ENCODE data around the gene CWC15.

CWC15 gene

DNA sequence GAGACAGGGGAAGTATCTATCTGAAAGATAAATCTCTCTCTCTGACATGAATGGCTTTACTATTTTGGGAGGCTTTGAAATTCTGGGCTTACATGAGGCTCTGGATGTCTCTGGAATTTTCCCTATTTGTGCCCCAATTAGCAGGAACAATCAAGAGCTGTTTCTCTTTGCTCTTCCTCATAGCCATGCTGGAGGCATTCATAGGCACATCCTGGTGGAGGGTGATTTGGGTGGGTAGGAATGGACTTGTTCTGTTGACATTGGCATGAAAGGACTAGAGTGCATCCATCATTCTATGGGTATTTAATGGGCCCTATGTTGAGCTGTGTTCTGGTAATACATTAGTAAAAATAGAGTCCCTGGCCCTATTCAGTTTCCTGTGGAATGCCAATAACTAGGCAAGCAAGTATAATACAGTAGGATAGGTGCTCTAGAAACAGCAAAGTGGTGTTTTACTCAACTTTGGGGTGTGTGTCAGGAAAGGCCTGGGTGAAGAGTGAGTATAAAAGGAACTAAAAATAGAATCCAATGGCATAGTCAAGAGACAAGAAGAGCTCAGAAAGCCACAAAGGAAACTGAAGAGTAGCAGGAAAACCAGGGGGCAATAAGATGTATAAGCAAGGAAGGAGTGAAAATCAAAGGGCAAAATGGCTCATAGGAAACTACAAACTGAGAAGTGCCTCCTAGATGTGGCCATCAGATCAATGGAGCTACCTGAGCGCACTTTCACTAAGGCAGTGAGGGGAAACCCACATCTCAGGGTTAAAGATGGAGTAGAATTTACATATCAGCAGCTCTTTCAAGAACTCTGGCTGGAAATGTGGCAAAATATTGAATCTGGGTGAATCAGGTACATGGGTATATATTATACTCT, 45.0 kb downstream of the CWC15 start:
- Histone ChIP-seq H3K36me3 (replicated peaks; ENCODE audit: low read depth, low read length) (no peaks in the 10 kb centered on the region), H3K4me3 (ENCODE audit: low read length) (no peak overlapping the region), H3K27ac (ENCODE audit: low read length) (no peak overlapping the region), H3K79me2 (ENCODE audit: low read length) (no peaks in the 10 kb centered on the region), H3K4me1 (ENCODE audit: low read length) (no peaks in the 10 kb centered on the region), H3K9ac (ENCODE audit: low read length) (no peak overlapping the region), H3K4me2 (ENCODE audit: low read length) (no peak overlapping the region), H2AFZ (ENCODE audit: low read depth, low read length) (no peak overlapping the region), H4K20me1 (ENCODE audit: insufficient read depth, low read length) (no peaks in the 10 kb centered on the region), H3K9me3 (ENCODE audit: insufficient read depth, low read length) (no peaks in the 10 kb centered on the region), H3K27me3 (ENCODE audit: low read depth, low read length) (no peaks in the 10 kb centered on the region)
- TF ChIP-seq EZH2phosphoT487 (IDR thresholded peaks at IDR 0.05; ENCODE audit: low read depth), result no peak
- TF ChIP-seq, protein P1, sequence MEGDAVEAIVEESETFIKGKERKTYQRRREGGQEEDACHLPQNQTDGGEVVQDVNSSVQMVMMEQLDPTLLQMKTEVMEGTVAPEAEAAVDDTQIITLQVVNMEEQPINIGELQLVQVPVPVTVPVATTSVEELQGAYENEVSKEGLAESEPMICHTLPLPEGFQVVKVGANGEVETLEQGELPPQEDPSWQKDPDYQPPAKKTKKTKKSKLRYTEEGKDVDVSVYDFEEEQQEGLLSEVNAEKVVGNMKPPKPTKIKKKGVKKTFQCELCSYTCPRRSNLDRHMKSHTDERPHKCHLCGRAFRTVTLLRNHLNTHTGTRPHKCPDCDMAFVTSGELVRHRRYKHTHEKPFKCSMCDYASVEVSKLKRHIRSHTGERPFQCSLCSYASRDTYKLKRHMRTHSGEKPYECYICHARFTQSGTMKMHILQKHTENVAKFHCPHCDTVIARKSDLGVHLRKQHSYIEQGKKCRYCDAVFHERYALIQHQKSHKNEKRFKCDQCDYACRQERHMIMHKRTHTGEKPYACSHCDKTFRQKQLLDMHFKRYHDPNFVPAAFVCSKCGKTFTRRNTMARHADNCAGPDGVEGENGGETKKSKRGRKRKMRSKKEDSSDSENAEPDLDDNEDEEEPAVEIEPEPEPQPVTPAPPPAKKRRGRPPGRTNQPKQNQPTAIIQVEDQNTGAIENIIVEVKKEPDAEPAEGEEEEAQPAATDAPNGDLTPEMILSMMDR (IDR thresholded peaks at IDR 0.05; ENCODE audit: low read depth, low read length), result no peak

DNA sequence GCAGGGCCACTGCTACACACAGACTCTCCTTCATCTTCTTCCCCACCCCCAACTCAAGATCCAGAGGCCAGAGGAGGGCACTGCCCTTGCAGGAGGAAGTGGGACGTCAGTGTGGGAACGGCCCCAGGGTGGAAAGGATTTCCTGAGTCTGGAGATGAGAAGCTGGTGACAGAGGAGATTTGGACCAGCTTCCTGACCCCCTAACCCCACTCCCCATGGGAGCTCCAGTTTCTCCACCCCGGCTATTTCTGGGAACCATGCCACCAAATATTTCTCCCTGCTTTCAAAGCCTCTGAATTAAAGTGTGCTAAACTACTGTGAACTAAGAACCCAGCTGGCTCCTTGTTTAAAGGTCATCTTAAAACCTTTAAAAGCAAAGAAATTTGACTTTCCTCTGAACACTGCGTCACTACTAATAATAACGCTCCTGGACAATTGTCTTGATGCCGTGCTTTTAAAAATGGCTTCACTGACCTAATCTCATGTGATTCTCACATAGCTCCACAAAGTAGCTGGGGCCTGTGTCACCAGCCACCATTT, 46.6 kb downstream of the CWC15 start:
- TF ChIP-seq EZH2phosphoT487 (IDR thresholded peaks at IDR 0.05; ENCODE audit: low read depth), result no peak
- TF ChIP-seq, protein P1 (IDR thresholded peaks at IDR 0.05; ENCODE audit: low read depth, low read length), result no peak
- Histone ChIP-seq H4K20me1 (ENCODE audit: insufficient read depth, low read length) (no peaks in the 10 kb centered on the region), H3K27me3 (ENCODE audit: low read depth, low read length) (no peaks in the 10 kb centered on the region), H3K4me3 (ENCODE audit: low read length) (no peak overlapping the region), H2AFZ (ENCODE audit: low read depth, low read length) (no peak overlapping the region), H3K4me2 (ENCODE audit: low read length) (no peak overlapping the region), H3K9ac (ENCODE audit: low read length) (no peak overlapping the region), H3K36me3 (replicated peaks; ENCODE audit: low read depth, low read length) (no peaks in the 10 kb centered on the region), H3K9me3 (ENCODE audit: insufficient read depth, low read length) (no peaks in the 10 kb centered on the region), H3K4me1 (ENCODE audit: low read length) (peaks cover 4% of the 10 kb centered on the region; the same call in 1 of the 2 replicates), H3K27ac (ENCODE audit: low read length) (no peak overlapping the region), H3K79me2 (ENCODE audit: low read length) (no peaks in the 10 kb centered on the region)

DNA sequence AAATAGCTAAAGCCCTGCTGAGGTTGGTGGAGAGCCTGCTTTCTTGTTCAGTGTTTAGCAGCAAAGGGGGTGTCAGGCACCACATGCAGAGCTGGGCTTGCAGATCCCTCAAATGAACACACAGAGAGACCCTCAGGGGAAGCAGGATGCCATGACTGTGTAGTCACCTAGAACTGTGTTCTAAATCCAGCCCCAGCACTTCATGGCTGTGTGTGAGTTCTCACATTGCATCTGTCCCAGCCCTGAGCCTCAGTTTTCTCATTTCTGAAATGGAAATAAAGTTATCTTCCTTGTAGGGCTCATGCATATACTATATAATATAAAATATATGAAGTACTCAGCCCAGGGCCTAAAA, 47.1 kb downstream of the CWC15 start:
- no peak overlapping the region for H2AFZ ChIP-seq (ENCODE audit: low read depth, low read length)
- no peak overlapping the region for H3K9ac ChIP-seq (ENCODE audit: low read length)
- H3K27me3 ChIP-seq (ENCODE audit: low read depth, low read length), result no peaks in the 10 kb centered on the region
- H3K9me3 ChIP-seq (ENCODE audit: insufficient read depth, low read length), result no peaks in the 10 kb centered on the region
- no peaks in the 10 kb centered on the region for H4K20me1 ChIP-seq (ENCODE audit: insufficient read depth, low read length)
- H3K4me1 ChIP-seq (ENCODE audit: low read length), result peaks cover 4% of the 10 kb centered on the region; the same call in 1 of the 2 replicates
- no peak overlapping the region for H3K27ac ChIP-seq (ENCODE audit: low read length)
- no peaks in the 10 kb centered on the region for H3K79me2 ChIP-seq (ENCODE audit: low read length)
- no peak for TF ChIP-seq EZH2phosphoT487 (IDR thresholded peaks at IDR 0.05; ENCODE audit: low read depth)
- TF ChIP-seq, protein P1 (IDR thresholded peaks at IDR 0.05; ENCODE audit: low read depth, low read length), result no peak
- no peaks in the 10 kb centered on the region for H3K36me3 ChIP-seq (replicated peaks; ENCODE audit: low read depth, low read length)
- H3K4me2 ChIP-seq (ENCODE audit: low read length), result no peak overlapping the region
- H3K4me3 ChIP-seq (ENCODE audit: low read length), result no peak overlapping the region

DNA sequence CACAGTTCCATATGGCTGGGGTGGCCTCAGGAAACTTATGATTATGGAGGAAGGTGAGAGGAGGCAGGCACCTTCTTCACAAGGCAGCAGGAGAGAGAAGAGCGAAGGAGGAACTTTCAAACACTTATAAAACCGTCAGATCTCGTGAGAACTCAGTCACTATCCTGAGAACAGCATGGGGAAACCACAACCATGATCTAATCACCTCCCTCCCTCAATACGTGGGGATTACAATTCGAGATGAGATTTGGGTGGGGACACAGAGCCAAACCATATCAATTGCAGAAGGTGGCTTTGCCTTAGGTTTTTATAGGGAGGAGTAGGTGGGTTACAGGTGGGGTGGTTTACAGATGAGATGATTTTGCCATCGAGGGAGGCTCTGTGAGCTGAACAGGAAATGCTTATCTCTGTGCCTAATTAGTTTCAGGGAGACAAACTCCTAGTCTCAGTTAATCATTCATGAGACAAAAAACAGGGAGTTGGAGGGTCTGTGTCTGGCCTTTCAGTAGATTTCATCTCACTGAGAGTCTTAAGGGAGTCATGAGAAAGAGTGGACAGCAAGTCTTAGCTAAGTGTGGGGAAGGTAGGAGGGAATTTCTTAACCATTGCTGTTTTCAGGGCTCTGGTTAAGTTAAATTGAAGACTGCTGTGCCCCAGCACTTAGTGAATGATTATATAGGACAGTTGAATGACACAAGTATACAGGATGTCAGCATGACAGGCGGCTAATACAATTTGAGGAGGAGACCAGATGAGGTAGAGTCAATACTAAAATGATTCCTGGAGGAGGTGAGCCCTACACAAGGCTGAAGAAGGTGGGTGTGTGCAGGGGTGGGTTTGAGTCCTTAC, 47.7 kb downstream of the CWC15 start:
- Histone ChIP-seq H3K4me3 (ENCODE audit: low read length) (no peak overlapping the region), H3K36me3 (replicated peaks; ENCODE audit: low read depth, low read length) (no peaks in the 10 kb centered on the region), H3K4me1 (ENCODE audit: low read length) (peaks cover 4% of the 10 kb centered on the region; the same call in 1 of the 2 replicates), H2AFZ (ENCODE audit: low read depth, low read length) (no peak overlapping the region), H3K9me3 (ENCODE audit: insufficient read depth, low read length) (no peaks in the 10 kb centered on the region), H3K4me2 (ENCODE audit: low read length) (no peak overlapping the region), H3K27ac (ENCODE audit: low read length) (no peak overlapping the region), H3K27me3 (ENCODE audit: low read depth, low read length) (no peaks in the 10 kb centered on the region), H3K79me2 (ENCODE audit: low read length) (no peaks in the 10 kb centered on the region), H4K20me1 (ENCODE audit: insufficient read depth, low read length) (no peaks in the 10 kb centered on the region), H3K9ac (ENCODE audit: low read length) (no peak overlapping the region)
- no peak for TF ChIP-seq EZH2phosphoT487 (IDR thresholded peaks at IDR 0.05; ENCODE audit: low read depth)
- TF ChIP-seq, protein P1 (IDR thresholded peaks at IDR 0.05; ENCODE audit: low read depth, low read length), result no peak

Data from OCI-LY3 (cell line).